ENCODE measurements around the gene ASIC2.

ASIC2 gene

DNA sequence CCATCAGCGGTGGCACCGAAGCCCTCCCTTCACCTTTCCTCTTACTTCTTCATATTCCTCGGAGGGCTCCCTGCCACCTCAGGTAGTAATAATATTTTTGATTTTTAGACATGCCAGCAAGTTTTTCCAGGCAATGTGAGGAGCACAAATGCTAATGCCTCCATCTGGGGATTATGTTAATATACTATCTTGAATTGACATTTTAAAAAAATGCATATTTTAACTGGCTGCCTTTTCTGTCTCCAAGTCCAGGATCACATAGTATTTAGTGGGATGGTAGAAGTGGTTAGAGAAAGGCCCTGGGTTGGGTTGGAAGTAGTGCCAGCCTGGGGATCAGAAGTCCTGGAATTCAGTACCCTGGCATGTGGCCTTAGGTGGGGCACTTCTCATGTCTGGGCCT, 154.5 kb downstream of the ASIC2 start (continued):
- TF ChIP-seq ZNF155 (tag by site-specific recombination; IDR thresholded peaks at IDR 0.05) (no peak), ZNF514 (tag by site-specific recombination; IDR thresholded peaks at IDR 0.05) (no peak)

DNA sequence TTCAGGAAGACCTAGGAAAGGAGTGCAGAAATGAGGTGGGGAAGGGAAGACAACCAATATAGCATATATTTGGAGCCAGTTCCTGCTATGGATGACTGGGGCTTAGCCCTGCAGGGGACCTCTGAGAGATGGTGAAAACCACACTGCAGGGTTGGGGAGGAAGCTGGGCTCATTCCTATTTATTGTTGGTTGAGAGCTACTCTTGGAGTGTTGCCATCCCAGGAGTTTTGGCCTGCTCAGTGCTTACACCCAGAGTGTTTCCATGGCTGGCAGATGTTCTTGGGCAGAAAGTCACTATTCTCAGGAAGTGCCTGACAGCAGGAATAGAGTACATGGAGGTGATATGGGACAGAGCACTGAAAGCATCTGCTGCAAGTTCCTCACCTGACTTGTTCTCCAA, 155.7 kb downstream of the ASIC2 start:
- Histone ChIP-seq H3K4me3 (ENCODE audit: low read depth, low read length) (no peak overlapping the region), H3K27ac (ENCODE audit: extremely low read depth, low read depth, low read length) (no peak overlapping the region), H3K36me3 (ENCODE audit: control insufficient read depth in 2 of 2, insufficient read depth in 1 of 2, low read length in 2 of 2) (no peaks in the 10 kb centered on the region), H3K9me3 (ENCODE audit: control insufficient read depth, insufficient read depth, low read depth, low read length) (no peaks in the 10 kb centered on the region), H3K4me1 (ENCODE audit: control insufficient read depth, insufficient read depth, low read length) (no peaks in the 10 kb centered on the region)
- ChIA-PET POLR2A (no interaction called here), CTCF (no interaction called here)
- TF ChIP-seq ZIC2 (tag by site-specific recombination; IDR thresholded peaks at IDR 0.05): peak; percentile 19; the same call in 1 of the 2 replicates
- TF ChIP-seq, protein P1, sequence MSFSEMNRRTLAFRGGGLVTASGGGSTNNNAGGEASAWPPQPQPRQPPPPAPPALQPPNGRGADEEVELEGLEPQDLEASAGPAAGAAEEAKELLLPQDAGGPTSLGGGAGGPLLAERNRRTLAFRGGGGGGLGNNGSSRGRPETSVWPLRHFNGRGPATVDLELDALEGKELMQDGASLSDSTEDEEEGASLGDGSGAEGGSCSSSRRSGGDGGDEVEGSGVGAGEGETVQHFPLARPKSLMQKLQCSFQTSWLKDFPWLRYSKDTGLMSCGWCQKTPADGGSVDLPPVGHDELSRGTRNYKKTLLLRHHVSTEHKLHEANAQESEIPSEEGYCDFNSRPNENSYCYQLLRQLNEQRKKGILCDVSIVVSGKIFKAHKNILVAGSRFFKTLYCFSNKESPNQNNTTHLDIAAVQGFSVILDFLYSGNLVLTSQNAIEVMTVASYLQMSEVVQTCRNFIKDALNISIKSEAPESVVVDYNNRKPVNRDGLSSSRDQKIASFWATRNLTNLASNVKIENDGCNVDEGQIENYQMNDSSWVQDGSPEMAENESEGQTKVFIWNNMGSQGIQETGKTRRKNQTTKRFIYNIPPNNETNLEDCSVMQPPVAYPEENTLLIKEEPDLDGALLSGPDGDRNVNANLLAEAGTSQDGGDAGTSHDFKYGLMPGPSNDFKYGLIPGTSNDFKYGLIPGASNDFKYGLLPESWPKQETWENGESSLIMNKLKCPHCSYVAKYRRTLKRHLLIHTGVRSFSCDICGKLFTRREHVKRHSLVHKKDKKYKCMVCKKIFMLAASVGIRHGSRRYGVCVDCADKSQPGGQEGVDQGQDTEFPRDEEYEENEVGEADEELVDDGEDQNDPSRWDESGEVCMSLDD (tag by site-specific recombination; IDR thresholded peaks at IDR 0.05): no peak

DNA sequence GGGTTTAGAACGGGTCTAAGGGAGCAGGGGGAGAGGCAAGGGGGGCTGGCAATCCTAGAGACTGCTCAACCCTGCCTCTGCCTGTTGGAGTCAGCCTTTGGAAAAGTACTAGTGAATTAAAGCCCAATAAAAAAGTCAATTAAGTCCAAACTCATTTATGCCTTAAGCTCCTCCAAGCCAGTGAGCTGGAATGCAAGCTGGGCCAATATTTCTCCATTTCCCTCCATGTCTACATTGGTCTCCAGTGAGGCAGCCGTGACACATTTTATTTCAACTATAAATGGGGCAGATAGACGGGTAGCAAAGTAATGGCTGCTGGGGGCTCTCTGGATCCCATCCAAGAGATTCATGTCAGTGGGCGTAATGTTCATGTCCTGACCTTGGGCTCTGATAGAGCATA, 157.4 kb downstream of the ASIC2 start:
- no peaks in the 10 kb centered on the region for H3K4me1 ChIP-seq (ENCODE audit: control insufficient read depth, insufficient read depth, low read length)
- no peak overlapping the region for H3K27ac ChIP-seq (ENCODE audit: extremely low read depth, low read depth, low read length)
- no peak overlapping the region for H3K4me3 ChIP-seq (ENCODE audit: low read depth, low read length)
- ChIA-PET POLR2A (no interaction called here), CTCF (no interaction called here)
- TF ChIP-seq ZNF133 (tag by site-specific recombination; IDR thresholded peaks at IDR 0.05): no peak
- H3K36me3 ChIP-seq (ENCODE audit: control insufficient read depth in 2 of 2, insufficient read depth in 1 of 2, low read length in 2 of 2): no peaks in the 10 kb centered on the region
- no peaks in the 10 kb centered on the region for H3K9me3 ChIP-seq (ENCODE audit: control insufficient read depth, insufficient read depth, low read depth, low read length)

GRCh38 chr17:33131620-33132019, 161.5 kb downstream of the ASIC2 start:
- no peaks in the 10 kb centered on the region for H3K36me3 ChIP-seq (ENCODE audit: control insufficient read depth in 2 of 2, insufficient read depth in 1 of 2, low read length in 2 of 2)
- no peak overlapping the region for H3K27ac ChIP-seq (ENCODE audit: extremely low read depth, low read depth, low read length)
- no peaks in the 10 kb centered on the region for H3K4me1 ChIP-seq (ENCODE audit: control insufficient read depth, insufficient read depth, low read length)
- TF ChIP-seq, protein P2, sequence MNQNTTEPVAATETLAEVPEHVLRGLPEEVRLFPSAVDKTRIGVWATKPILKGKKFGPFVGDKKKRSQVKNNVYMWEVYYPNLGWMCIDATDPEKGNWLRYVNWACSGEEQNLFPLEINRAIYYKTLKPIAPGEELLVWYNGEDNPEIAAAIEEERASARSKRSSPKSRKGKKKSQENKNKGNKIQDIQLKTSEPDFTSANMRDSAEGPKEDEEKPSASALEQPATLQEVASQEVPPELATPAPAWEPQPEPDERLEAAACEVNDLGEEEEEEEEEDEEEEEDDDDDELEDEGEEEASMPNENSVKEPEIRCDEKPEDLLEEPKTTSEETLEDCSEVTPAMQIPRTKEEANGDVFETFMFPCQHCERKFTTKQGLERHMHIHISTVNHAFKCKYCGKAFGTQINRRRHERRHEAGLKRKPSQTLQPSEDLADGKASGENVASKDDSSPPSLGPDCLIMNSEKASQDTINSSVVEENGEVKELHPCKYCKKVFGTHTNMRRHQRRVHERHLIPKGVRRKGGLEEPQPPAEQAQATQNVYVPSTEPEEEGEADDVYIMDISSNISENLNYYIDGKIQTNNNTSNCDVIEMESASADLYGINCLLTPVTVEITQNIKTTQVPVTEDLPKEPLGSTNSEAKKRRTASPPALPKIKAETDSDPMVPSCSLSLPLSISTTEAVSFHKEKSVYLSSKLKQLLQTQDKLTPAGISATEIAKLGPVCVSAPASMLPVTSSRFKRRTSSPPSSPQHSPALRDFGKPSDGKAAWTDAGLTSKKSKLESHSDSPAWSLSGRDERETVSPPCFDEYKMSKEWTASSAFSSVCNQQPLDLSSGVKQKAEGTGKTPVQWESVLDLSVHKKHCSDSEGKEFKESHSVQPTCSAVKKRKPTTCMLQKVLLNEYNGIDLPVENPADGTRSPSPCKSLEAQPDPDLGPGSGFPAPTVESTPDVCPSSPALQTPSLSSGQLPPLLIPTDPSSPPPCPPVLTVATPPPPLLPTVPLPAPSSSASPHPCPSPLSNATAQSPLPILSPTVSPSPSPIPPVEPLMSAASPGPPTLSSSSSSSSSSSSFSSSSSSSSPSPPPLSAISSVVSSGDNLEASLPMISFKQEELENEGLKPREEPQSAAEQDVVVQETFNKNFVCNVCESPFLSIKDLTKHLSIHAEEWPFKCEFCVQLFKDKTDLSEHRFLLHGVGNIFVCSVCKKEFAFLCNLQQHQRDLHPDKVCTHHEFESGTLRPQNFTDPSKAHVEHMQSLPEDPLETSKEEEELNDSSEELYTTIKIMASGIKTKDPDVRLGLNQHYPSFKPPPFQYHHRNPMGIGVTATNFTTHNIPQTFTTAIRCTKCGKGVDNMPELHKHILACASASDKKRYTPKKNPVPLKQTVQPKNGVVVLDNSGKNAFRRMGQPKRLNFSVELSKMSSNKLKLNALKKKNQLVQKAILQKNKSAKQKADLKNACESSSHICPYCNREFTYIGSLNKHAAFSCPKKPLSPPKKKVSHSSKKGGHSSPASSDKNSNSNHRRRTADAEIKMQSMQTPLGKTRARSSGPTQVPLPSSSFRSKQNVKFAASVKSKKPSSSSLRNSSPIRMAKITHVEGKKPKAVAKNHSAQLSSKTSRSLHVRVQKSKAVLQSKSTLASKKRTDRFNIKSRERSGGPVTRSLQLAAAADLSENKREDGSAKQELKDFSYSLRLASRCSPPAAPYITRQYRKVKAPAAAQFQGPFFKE (tag by site-specific recombination; IDR thresholded peaks at IDR 0.05; ENCODE audit: borderline replicate concordance): no peak
- no peak for TF ChIP-seq ZBTB1 (tag by site-specific recombination; IDR thresholded peaks at IDR 0.05)
- TF ChIP-seq ZNF311 (tag by site-specific recombination; IDR thresholded peaks at IDR 0.05; ENCODE audit: borderline replicate concordance): no peak
- TF ChIP-seq, protein P3, sequence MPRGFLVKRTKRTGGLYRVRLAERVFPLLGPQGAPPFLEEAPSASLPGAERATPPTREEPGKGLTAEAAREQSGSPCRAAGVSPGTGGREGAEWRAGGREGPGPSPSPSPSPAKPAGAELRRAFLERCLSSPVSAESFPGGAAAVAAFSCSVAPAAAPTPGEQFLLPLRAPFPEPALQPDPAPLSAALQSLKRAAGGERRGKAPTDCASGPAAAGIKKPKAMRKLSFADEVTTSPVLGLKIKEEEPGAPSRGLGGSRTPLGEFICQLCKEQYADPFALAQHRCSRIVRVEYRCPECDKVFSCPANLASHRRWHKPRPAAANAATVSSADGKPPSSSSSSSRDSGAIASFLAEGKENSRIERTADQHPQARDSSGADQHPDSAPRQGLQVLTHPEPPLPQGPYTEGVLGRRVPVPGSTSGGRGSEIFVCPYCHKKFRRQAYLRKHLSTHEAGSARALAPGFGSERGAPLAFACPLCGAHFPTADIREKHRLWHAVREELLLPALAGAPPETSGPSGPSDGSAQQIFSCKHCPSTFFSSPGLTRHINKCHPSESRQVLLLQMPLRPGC (tag by site-specific recombination; IDR thresholded peaks at IDR 0.05): no peak
- POLR2A ChIA-PET: no interaction called here
- H3K9me3 ChIP-seq (ENCODE audit: control insufficient read depth, insufficient read depth, low read depth, low read length): no peaks in the 10 kb centered on the region
- CTCF ChIA-PET: no interaction called here
- H3K4me3 ChIP-seq (ENCODE audit: low read depth, low read length): no peak overlapping the region
